ENCODE measurements around the gene DTNA. TPM values are rescaled to one million over a fixed set of nuclear protein-coding genes. Genes with fewer than 3 reads are reported as not detected.

DTNA gene
- total RNA-seq, 2 donors from 2014 or later, result 114 to 197 TPM

DNA sequence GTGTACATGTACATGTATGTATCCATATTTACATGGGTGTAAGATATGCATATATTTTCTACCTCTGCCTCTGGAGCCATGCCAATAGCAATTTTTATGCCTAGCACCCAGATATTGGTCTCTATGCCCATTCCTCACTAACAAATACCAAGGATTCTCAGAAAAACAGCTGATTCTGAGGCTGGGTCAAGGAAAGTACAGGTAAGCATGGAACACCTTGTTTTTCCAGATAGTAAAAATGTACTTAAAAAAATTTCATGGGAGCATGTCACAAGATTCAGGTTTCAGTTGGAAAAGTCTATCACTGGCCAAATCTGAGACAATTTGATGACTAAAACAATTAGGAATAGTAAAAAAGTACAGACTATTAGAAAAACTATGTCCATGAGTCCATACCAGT lies 216.6 kb downstream of the DTNA start:
- no peak overlapping the region for H3K4me3 ChIP-seq
- H3K9me3 ChIP-seq, result no peaks in the 10 kb centered on the region
- H3K4me1 ChIP-seq, result no peaks in the 10 kb centered on the region
- no peaks in the 10 kb centered on the region for H3K36me3 ChIP-seq
- DNase-seq (ENCODE audit: low spot score), result no peak
- no peak overlapping the region for H3K27ac ChIP-seq
- TF ChIP-seq, protein P1, sequence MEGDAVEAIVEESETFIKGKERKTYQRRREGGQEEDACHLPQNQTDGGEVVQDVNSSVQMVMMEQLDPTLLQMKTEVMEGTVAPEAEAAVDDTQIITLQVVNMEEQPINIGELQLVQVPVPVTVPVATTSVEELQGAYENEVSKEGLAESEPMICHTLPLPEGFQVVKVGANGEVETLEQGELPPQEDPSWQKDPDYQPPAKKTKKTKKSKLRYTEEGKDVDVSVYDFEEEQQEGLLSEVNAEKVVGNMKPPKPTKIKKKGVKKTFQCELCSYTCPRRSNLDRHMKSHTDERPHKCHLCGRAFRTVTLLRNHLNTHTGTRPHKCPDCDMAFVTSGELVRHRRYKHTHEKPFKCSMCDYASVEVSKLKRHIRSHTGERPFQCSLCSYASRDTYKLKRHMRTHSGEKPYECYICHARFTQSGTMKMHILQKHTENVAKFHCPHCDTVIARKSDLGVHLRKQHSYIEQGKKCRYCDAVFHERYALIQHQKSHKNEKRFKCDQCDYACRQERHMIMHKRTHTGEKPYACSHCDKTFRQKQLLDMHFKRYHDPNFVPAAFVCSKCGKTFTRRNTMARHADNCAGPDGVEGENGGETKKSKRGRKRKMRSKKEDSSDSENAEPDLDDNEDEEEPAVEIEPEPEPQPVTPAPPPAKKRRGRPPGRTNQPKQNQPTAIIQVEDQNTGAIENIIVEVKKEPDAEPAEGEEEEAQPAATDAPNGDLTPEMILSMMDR (IDR thresholded peaks at IDR 0.05), result no peak
- no peaks in the 10 kb centered on the region for H3K27me3 ChIP-seq

- DNase-seq (ENCODE audit: low spot score), result no peak
- Histone ChIP-seq H3K4me1 (no peaks in the 10 kb centered on the region), H3K9me3 (no peaks in the 10 kb centered on the region), H3K4me3 (no peak overlapping the region), H3K27ac (no peak overlapping the region), H3K27me3 (no peaks in the 10 kb centered on the region), H3K36me3 (no peaks in the 10 kb centered on the region)
- TF ChIP-seq, protein P1 (IDR thresholded peaks at IDR 0.05), result no peak
Observed at GRCh38 chr18:34928088-34928753, 218.1 kb downstream of the DTNA start.

DNA sequence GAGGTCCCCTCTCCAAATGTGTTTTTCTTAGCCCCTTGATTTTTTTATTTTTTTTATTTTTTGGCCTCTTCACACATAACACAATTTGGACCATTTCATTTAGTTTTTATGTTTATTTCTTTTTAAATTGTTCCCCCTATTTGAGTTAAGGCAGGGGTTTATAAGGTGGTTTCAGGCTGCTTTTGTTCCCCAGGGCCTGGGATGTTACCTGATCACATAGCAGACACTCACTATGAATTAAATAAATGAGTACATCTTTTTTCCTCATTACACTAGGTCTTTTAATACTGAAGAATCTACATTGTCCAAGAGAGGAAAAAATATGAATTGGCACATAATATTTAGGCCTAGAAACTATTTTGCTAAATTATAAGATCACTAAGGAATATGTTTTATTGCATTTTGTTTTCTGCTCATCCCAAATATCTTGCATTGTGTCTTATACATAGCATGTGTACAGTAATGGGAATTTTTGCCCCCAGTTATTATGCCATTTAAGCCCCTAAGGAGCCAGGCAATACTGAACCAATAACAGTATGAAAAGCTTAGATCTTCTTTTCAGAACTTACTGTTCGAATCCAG lies 218.7 kb downstream of the DTNA start:
- Histone ChIP-seq H3K9me3 (no peaks in the 10 kb centered on the region), H3K27me3 (no peaks in the 10 kb centered on the region), H3K27ac (no peak overlapping the region), H3K4me1 (no peaks in the 10 kb centered on the region), H3K36me3 (no peaks in the 10 kb centered on the region), H3K4me3 (no peak overlapping the region)
- DNase-seq (ENCODE audit: low spot score), result no peak
- TF ChIP-seq, protein P1 (IDR thresholded peaks at IDR 0.05), result no peak

GRCh38 chr18:34929336-34929780 lies 219.3 kb downstream of the DTNA start:
- Histone ChIP-seq H3K27ac (no peak overlapping the region), H3K4me3 (no peak overlapping the region), H3K9me3 (no peaks in the 10 kb centered on the region), H3K4me1 (no peaks in the 10 kb centered on the region), H3K27me3 (no peaks in the 10 kb centered on the region), H3K36me3 (no peaks in the 10 kb centered on the region)
- TF ChIP-seq, protein P1 (IDR thresholded peaks at IDR 0.05), result no peak
- DNase-seq (ENCODE audit: low spot score), result no peak

DNA sequence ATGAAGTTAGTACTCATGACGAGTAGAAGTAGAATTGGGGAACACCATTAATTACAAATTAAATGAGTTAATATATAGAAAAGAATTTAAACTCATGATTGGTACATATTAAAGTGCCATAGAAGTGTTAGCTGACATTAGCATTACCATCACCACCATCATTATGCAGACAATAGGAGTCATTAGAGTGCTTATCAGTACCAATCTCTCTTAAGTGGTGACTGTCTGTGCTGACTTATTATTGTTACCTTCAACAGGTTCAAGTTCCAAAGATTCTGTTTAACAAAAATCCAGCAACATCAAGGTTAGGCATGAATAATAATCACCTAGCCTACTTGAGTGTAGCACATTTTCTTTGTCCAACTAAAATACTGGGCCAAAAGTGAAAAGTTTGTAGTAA lies 222.3 kb downstream of the DTNA start:
- no peaks in the 10 kb centered on the region for H3K9me3 ChIP-seq
- no peak overlapping the region for H3K4me3 ChIP-seq
- TF ChIP-seq, protein P1 (IDR thresholded peaks at IDR 0.05), result no peak
- no peaks in the 10 kb centered on the region for H3K4me1 ChIP-seq
- H3K27me3 ChIP-seq, result no peaks in the 10 kb centered on the region
- H3K36me3 ChIP-seq, result no peaks in the 10 kb centered on the region
- no peak for DNase-seq (ENCODE audit: low spot score)
- no peak overlapping the region for H3K27ac ChIP-seq

All from right atrium auricular region (tissue), 2 donors.